ENCODE data around the gene SLC25A3. TPM values are rescaled to one million over a fixed set of nuclear protein-coding genes. Genes with fewer than 3 reads are reported as not detected.
"Not testable (repeated sequence)": the region's sequence is repeated elsewhere in the genome, so short reads cannot be mapped to it uniquely, and the experiment has no call there.

Gene SLC25A3
- total RNA-seq, result 631 TPM

DNA sequence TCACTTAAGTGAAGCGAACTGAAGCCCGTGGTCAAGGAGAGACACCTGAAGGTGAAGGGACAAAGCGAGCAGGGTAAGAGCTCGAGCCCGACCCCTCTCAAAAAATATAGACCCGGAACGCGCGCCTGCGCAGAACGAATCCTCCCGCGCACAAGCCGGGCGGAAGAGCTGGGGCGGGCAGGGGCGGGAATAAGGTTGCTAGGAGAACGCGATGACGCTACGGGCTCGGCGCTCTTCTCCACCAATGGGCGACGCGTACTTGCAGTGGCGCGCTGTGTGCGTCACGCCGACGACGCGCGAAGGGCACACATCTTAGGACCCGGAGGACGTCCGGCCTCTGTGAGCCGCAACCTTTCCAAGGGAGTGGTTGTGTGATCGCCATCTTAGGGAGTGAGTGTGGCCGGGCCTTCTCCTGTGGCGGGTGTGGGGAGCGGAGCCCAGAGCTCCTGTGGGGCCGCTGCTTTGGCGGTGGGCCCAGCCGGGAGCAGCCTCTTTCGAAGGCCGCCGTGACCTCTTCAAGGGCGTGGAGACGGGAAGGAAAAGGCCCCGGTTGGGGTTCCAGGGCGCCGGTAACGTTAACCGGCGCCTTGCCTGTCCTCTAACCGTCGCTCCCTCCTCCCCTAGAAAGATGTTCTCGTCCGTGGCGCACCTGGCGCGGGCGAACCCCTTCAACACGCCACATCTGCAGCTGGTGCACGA is at the start of gene SLC25A3:
SLC25A3 (plus strand) TSS at position 336 of the 699 bp plus-strand sequence; CDS start at position 629, 293 bp downstream.
- peak; percentile 98 to 99 (median 99) for DNase-seq (ENCODE audit: low read depth in 2 of 3, low spot score in 2 of 3)

DNA sequence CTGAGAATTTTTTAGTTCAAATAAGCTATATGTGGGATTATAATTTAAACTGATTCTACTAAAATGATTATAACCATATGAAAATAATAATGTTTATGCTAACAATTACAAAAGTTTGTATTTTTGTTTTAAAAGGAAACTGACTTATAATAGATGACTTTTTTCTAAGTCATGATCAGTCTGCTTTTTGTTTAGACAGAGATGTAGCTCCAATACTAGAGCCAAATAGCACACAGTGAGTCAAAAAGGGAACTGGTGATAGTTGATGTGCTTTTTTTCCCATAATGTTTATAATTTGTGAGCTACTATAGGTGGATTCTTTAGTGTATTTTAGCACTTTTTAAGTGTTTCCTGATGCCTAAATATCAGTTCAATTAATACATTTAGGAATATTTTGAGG is 49.8 kb upstream of the SLC25A3 start:
- DNase-seq (ENCODE audit: low read depth in 2 of 3, low spot score in 2 of 3), result no peak

DNA sequence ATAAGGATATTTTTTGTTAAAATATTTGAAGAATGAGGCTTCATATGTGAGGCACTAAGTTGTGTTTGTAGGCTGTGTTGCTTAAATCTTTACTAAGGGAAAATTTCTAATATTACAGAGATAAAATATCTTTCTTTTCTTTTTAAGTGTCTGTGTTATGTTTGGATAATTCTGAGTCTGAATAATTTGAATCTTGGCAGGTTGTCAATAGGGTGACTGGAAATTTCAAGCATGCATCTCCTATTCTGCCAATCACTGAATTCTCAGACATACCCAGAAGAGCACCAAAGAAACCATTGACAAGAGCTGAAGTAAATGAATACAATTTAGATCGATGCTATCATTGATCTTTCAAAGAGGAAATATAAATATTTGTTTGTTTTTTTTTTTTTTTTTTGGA is 48.7 kb upstream of the SLC25A3 start:
- no peak for DNase-seq (ENCODE audit: low read depth in 2 of 3, low spot score in 2 of 3)

GRCh38 chr12:98549371-98550110 is 43.9 kb upstream of the SLC25A3 start:
- DNase-seq (ENCODE audit: low read depth in 2 of 3, low spot score in 2 of 3), result no peak

GRCh38 chr12:98551787-98552186 is 41.7 kb upstream of the SLC25A3 start:
- no peak for DNase-seq (ENCODE audit: low read depth in 2 of 3, low spot score in 2 of 3)

GRCh38 chr12:98558097-98558496 is 35.4 kb upstream of the SLC25A3 start:
- DNase-seq (ENCODE audit: low read depth in 2 of 3, low spot score in 2 of 3), result not testable (repeated sequence)

GRCh38 chr12:98559666-98560065 is 33.8 kb upstream of the SLC25A3 start:
- DNase-seq (ENCODE audit: low read depth in 2 of 3, low spot score in 2 of 3), result no peak

- no peak for DNase-seq (ENCODE audit: low read depth in 2 of 3, low spot score in 2 of 3)
Observed at GRCh38 chr12:98561846-98562245, 31.6 kb upstream of the SLC25A3 start.

DNA sequence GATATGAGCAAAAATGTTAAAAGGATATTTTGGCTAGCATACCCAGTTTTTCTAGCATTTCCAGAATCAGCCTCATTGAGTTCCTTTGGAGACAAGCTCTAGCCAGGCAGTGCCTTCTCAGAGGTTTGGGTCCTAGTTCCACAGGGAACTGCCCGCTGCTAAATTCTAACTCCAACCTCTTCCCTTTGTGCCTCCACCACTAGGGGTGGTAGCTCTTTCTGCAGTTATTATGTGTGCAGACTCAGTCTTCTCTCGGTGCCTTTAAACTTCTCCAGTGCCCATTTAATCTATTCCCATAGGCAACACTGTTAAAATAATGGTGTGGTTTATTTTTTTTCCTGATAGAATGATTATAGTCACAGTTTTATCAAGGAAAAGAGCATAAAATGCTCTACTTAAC is 21.5 kb upstream of the SLC25A3 start:
- DNase-seq (ENCODE audit: low read depth in 2 of 3, low spot score in 2 of 3), result no peak

- DNase-seq (ENCODE audit: low read depth in 2 of 3, low spot score in 2 of 3), result no peak
Observed at GRCh38 chr12:98574110-98574509, 19.4 kb upstream of the SLC25A3 start.

- no peak for DNase-seq (ENCODE audit: low read depth in 2 of 3, low spot score in 2 of 3)
Observed at GRCh38 chr12:98575013-98575412, 18.5 kb upstream of the SLC25A3 start.

DNA sequence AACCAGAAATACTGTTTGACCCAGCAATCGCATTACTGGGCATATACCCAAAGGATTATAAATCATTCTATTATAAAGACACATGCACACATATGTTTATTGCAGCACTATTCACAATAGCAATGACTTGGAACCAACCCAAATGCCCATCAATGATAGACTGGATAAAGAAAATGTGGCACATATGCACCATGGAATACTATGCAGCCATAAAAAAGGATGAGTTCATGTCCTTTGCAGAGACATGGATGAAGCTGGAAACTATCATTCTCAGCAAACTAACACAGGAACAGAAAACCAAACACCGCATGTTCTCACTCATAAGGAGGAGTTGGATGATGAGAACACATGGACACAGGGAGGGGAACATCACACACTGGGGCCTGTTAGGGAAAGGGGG is 16.7 kb upstream of the SLC25A3 start:
- DNase-seq (ENCODE audit: low read depth in 2 of 3, low spot score in 2 of 3), result not testable (repeated sequence)

GRCh38 chr12:98578392-98578791 is 15.1 kb upstream of the SLC25A3 start:
- DNase-seq (ENCODE audit: low read depth in 2 of 3, low spot score in 2 of 3), result no peak

DNA sequence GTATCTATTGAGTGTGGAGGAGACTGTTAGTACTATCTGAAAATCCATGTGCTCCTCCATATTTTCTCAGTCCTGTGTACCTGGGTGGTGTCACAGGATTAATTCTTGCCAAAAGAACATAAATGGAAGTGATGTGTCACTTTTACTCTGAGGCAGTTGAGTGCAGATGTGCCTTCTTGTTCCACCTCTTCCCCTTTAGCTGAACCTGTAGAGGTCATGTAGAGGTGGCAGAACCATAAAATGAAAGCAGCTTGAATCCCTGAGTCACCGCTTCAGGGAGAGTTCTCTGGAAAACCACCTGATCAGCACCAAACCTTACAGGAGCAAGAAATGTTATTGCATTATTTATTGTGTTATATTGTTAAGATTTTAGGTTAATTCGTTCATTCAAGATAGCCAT is 14.7 kb upstream of the SLC25A3 start:
- DNase-seq (ENCODE audit: low read depth in 2 of 3, low spot score in 2 of 3), result peak in 2 of 3 donors; percentile 9 to 26

- DNase-seq (ENCODE audit: low read depth in 2 of 3, low spot score in 2 of 3), result no peak
Observed at GRCh38 chr12:98579347-98579746, 14.1 kb upstream of the SLC25A3 start.

GRCh38 chr12:98579835-98580234 is 13.7 kb upstream of the SLC25A3 start:
- DNase-seq (ENCODE audit: low read depth in 2 of 3, low spot score in 2 of 3), result no peak

GRCh38 chr12:98580695-98581094 is 12.8 kb upstream of the SLC25A3 start:
- no peak for DNase-seq (ENCODE audit: low read depth in 2 of 3, low spot score in 2 of 3)

DNA sequence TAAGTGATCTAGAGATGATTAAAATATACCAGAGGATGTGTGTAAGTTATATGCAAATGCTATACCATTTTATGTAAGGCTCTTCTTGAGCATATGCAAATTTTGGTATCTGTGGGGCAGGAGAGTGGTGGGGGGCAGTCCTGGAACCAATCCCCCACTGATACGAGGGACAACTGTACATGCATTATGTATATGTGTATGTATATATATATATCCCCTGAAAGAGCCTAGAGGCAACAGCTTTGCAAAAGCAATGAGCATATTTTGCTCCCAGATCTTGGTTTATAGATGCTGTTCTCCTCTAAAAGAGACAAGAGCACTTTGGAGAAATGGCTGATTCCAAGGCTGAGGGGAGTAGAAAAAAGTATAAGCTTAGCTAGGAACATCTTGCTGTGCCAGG is 12.4 kb upstream of the SLC25A3 start:
- no peak for DNase-seq (ENCODE audit: low read depth in 2 of 3, low spot score in 2 of 3)

DNA sequence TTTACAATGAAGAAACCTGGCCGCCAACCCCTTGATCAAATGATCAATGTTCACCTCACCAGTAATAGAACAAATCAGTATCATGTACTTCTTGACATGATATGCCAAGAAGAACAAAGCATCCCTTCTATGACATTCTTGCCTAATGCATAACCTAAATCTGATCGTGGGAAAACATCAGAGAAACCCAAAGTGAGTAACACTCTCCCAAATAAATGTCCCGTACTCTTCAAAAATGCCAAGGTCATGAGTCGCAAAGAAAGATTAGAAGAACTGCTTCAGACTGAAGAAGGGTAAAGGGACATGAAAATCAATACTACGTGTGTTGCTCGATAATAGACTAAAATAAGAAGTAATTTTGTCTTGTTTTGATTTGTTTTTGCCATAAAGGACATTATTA is 11.4 kb upstream of the SLC25A3 start:
- DNase-seq (ENCODE audit: low read depth in 2 of 3, low spot score in 2 of 3), result no peak

DNA sequence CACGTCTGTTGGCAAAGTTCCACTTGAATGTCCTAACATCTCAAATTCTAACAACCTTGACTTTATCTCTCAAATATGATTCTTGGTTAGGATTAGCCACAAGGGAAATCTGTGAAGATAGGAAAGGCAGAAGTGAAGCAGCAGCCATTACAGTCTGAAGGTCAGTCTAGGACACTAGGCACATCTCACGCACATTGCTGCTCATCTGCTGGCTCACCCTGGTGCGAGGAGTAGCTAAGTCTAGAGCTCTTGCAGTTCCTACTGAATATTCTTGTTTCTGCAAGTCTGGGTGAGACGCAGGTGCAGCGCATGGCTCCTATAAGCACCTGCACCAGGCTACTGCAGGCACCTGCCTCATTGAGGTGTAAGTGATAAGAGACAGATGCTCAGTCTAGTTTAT is 6.4 kb upstream of the SLC25A3 start:
- DNase-seq (ENCODE audit: low read depth in 2 of 3, low spot score in 2 of 3), result no peak

- no peak for DNase-seq (ENCODE audit: low read depth in 2 of 3, low spot score in 2 of 3)
Observed at GRCh38 chr12:98591209-98591608, 2.3 kb upstream of the SLC25A3 start.

DNA sequence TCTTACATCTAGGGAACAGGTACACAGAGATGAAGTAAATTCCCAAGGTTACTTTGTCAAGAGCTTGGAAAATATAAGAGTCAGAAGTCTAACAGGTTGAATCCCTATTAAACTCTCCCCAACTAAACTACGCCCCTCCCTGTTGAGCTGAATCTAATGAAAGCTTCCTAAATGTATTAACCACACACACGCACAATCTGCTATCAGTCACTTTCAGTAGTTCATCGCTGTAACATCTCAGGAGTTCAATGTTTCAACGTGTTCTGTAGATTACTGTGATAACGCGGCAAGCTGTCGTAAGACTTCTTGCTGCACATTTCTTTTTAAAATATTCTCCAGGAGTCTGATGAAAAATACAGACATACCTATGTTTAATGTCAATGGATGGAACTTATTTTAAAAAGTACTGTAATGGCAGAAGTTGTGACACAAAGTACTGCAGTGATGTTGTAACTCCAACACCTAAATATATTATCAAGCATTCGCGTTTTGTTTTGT is 612 bp upstream of the SLC25A3 start:
- DNase-seq (ENCODE audit: low read depth in 2 of 3, low spot score in 2 of 3), result no peak

All from hematopoietic multipotent progenitor cell (in vitro differentiated cells).